ENCODE results near the gene SC5D. TPM values are rescaled to one million over a fixed set of nuclear protein-coding genes. Genes with fewer than 3 reads are reported as not detected.

SC5D gene
- total RNA-seq, 1 donor from 2014 or later, result 55.3 TPM

- DNase-seq (ENCODE audit: low read depth) (peak; percentile 58), FAIRE-seq (no peak)
- H3K36me3 ChIP-seq (ENCODE audit: control insufficient read depth, insufficient read depth, low read length), result peaks cover 2% of the 10 kb centered on the region
- H3K4me3 ChIP-seq (ENCODE audit: low read depth, low read length), result no peak overlapping the region
- H3K27me3 ChIP-seq (ENCODE audit: control insufficient read depth, insufficient read depth, low read length), result no peaks in the 10 kb centered on the region
- TF ChIP-seq CTCF (IDR thresholded peaks at IDR 0.05; ENCODE audit: insufficient read depth, low read length, severe bottlenecking), result no peak
Measured at GRCh38 chr11:121299417-121299816, 6.8 kb downstream of the SC5D start.

DNA sequence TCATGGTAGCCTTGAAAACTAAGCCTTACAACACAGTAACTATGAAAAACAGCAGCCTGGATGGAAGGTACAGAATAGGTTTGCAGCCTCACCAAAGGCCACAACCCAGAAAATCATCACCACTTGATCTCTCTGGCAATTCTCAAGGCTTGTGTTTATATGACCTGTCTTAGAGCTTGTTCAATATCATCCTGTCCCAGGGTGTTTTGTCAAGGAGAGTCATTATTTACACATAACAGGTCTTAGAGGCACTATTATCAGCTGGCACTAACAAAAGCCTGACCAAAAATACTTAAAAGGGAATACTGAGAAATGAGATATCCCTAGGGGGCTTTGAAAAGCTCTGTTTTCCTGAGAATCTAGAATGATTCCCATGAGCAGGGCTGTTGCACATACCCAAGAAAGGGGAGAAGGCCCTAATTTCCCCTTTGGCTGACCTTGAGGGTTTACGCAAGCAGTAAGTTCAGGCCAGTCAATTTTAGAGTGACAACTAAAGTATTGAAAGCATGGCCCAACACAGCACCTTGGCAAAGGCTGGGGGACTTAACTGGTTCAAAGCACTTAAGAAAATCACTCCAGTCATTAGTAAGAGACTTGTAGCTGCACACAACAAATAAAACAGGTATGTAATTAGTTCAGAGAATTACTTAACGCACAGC is 7.9 kb downstream of the SC5D start:
- Histone ChIP-seq H3K4me3 (ENCODE audit: low read depth, low read length) (no peak overlapping the region), H3K27me3 (ENCODE audit: control insufficient read depth, insufficient read depth, low read length) (no peaks in the 10 kb centered on the region), H3K36me3 (ENCODE audit: control insufficient read depth, insufficient read depth, low read length) (peaks cover 5% of the 10 kb centered on the region)
- TF ChIP-seq CTCF (IDR thresholded peaks at IDR 0.05; ENCODE audit: insufficient read depth, low read length, severe bottlenecking), result no peak
- DNase-seq (ENCODE audit: low read depth), result no peak
- no peak for FAIRE-seq

- DNase-seq (ENCODE audit: low read depth) (no peak), FAIRE-seq (no peak)
- H3K4me3 ChIP-seq (ENCODE audit: low read depth, low read length), result no peak overlapping the region
- no peaks in the 10 kb centered on the region for H3K27me3 ChIP-seq (ENCODE audit: control insufficient read depth, insufficient read depth, low read length)
- H3K36me3 ChIP-seq (ENCODE audit: control insufficient read depth, insufficient read depth, low read length), result peaks cover 5% of the 10 kb centered on the region
- TF ChIP-seq CTCF (IDR thresholded peaks at IDR 0.05; ENCODE audit: insufficient read depth, low read length, severe bottlenecking), result no peak
Measured at GRCh38 chr11:121300972-121301699, 8.6 kb downstream of the SC5D start.

GRCh38 chr11:121304759-121305158 is 12.2 kb downstream of the SC5D start:
- H3K36me3 ChIP-seq (ENCODE audit: control insufficient read depth, insufficient read depth, low read length), result peaks cover 10% of the 10 kb centered on the region
- no peak overlapping the region for H3K4me3 ChIP-seq (ENCODE audit: low read depth, low read length)
- no peak for TF ChIP-seq CTCF (IDR thresholded peaks at IDR 0.05; ENCODE audit: insufficient read depth, low read length, severe bottlenecking)
- FAIRE-seq, result no peak
- H3K27me3 ChIP-seq (ENCODE audit: control insufficient read depth, insufficient read depth, low read length), result no peaks in the 10 kb centered on the region
- peak; percentile 33 for DNase-seq (ENCODE audit: low read depth)

DNA sequence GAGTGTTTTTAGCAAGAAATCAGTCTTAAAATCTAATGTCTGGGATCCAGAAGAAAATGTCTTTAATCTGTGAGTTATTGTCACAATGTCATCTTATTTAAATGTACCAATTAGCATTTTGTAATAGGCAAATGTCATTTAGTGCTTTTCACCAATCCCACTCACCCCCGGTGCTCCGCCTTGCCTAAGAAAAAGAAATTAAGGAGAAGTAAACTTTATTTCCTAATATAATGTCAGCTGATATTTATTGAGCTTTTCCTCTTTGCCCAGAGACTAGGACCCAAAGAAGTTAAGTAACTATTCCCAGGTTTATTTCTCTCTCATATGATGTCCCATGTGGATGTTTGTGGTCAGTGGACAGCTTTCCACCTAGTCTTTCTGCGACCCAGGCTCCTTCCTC is 16.2 kb downstream of the SC5D start:
- Histone ChIP-seq H3K27me3 (ENCODE audit: control insufficient read depth, insufficient read depth, low read length) (no peaks in the 10 kb centered on the region), H3K4me3 (ENCODE audit: low read depth, low read length) (no peak overlapping the region), H3K36me3 (ENCODE audit: control insufficient read depth, insufficient read depth, low read length) (peaks cover 10% of the 10 kb centered on the region)
- DNase-seq (ENCODE audit: low read depth), result no peak
- no peak for TF ChIP-seq CTCF (IDR thresholded peaks at IDR 0.05; ENCODE audit: insufficient read depth, low read length, severe bottlenecking)
- FAIRE-seq, result no peak
